K562 (cell line): ENCODE data around the gene DBNL. TPM values are rescaled to one million over a fixed set of nuclear protein-coding genes. Genes with fewer than 3 reads are reported as not detected.

ENCODE experiments used
- ATAC-seq: fragments of 200-7000 bp; cut with Tn5 transposase; 3 replicates; pipeline ENCODE4 v1.9.1; 2020; ENCODE audit warnings: moderate library complexity
- BruUV-seq: library from RNA; stranded (reverse); fragments of 400-500 nt; replicated peaks from 2 replicates; lab custom pipeline; 2021; lab: Mats Ljungman, UMichigan
- CTCF ChIA-PET: fragments of 300-600 bp; formaldehyde crosslinking; extraction: SDS; loops from one replicate; lab custom pipeline; 2021; ENCODE audit warnings: low intra/inter-chr PET ratio; lab: Yijun Ruan, JAX
- POLR2A ChIA-PET: fragments of 300-600, 350-650 bp; sonication (Branson Sonifier 250); formaldehyde crosslinking; extraction: SDS; loops from one replicate; lab custom pipeline; 2021; ENCODE audit warnings: antibody characterized with exemption, inconsistent platforms; lab: Yijun Ruan, JAX
- DNase-seq, 4 experiments: peaks; one replicate each; pipeline versions ENCODE4 v3.0.0 to v3.0.0-alpha.2; 2011 to 2018; ENCODE audit warnings: low spot score in 3 of 4, mixed read lengths in 3 of 4; ENCODE audit errors: extremely low read depth in 1 of 4
- FAIRE-seq: peaks from 2 replicates; lab custom pipeline; 2011; peaks lifted over from hg19 to GRCh38; lab: Jason Lieb, UNC
- H2AFZ ChIP-seq: 2 replicates; pipeline ENCODE4 v1.6.0; 2011; ENCODE audit warnings: low read depth, low read length, control low read depth, inconsistent platforms
- H3K27ac ChIP-seq: fragments of 200-600 bp; 3 replicates; pipeline ENCODE4 v1.8.0; 2011; ENCODE audit warnings: low read depth, mild to moderate bottlenecking, control low read depth, inconsistent platforms, low read length, moderate library complexity, mixed read lengths; ENCODE audit errors: extremely low read depth
- H3K27me3 ChIP-seq, 2 experiments: fragments of 300-600 bp in 1 of 2; 2 replicates in 1 of 2; 3 replicates in 1 of 2; pipeline versions ENCODE4 v1.6.0 to v1.8.0; 2011; ENCODE audit warnings: inconsistent platforms in 2 of 2, low read length in 2 of 2, mild to moderate bottlenecking in 1 of 2, mixed read lengths in 1 of 2, moderate library complexity in 1 of 2; ENCODE audit not compliant: control insufficient read depth in 2 of 2, insufficient read depth in 2 of 2
- H3K36me3 ChIP-seq: fragments of 300-600 bp; 3 replicates; pipeline ENCODE4 v1.8.0; 2011; ENCODE audit warnings: mild to moderate bottlenecking, low read length, inconsistent platforms; ENCODE audit not compliant: control insufficient read depth, insufficient read depth
- H3K4me1 ChIP-seq, 2 experiments: fragments of 200-600 bp in 1 of 2; replicated peaks in 1 of 2; 2 replicates in 1 of 2; 3 replicates in 1 of 2; pipeline versions ENCODE4 v1.5.1 to v1.8.0; 2011; ENCODE audit warnings: inconsistent platforms in 2 of 2, low read length in 2 of 2, mild to moderate bottlenecking in 1 of 2, mixed read lengths in 1 of 2, moderate library complexity in 1 of 2; ENCODE audit not compliant: control insufficient read depth in 2 of 2, insufficient read depth in 2 of 2
- H3K4me2 ChIP-seq: 2 replicates; pipeline ENCODE4 v1.6.1; 2011; ENCODE audit warnings: low read length, control low read depth, inconsistent platforms, mixed read lengths; ENCODE audit not compliant: insufficient read depth
- H3K4me3 ChIP-seq: fragments of 200-600 bp; sonication (generic), shearing (Covaris generic); 2 replicates; pipeline ENCODE4 v1.5.1; 2016; ENCODE audit warnings: control low read depth, inconsistent platforms
- H3K79me2 ChIP-seq: fragments of 200-600 bp; 3 replicates; pipeline ENCODE4 v1.8.0; 2011; ENCODE audit warnings: low read length, inconsistent platforms; ENCODE audit not compliant: control insufficient read depth, insufficient read depth
- H3K9ac ChIP-seq, 2 experiments: 2 replicates each; pipeline versions ENCODE4 v1.6.0 to v1.6.1; 2011; ENCODE audit warnings: low read depth in 2 of 2, low read length in 2 of 2, control low read depth in 1 of 2, inconsistent platforms in 1 of 2, mild to moderate bottlenecking in 1 of 2, mixed read lengths in 1 of 2; ENCODE audit not compliant: insufficient read depth in 1 of 2
- H3K9me1 ChIP-seq: one replicate; pipeline ENCODE4 v1.6.0; 2011; ENCODE audit warnings: inconsistent platforms, mild to moderate bottlenecking, low read length, moderate library complexity; ENCODE audit not compliant: control insufficient read depth, insufficient read depth
- H3K9me3 ChIP-seq: replicated peaks from 2 replicates; pipeline ENCODE4 v1.5.1; 2011; ENCODE audit warnings: low read depth, low read length, inconsistent platforms; ENCODE audit not compliant: control insufficient read depth, insufficient read depth
- H4K20me1 ChIP-seq: replicated peaks from 2 replicates; pipeline ENCODE4 v1.6.1; 2011; ENCODE audit warnings: low read length, inconsistent platforms, mixed read lengths; ENCODE audit not compliant: control insufficient read depth, insufficient read depth
- NFIC ChIP-seq: fragments of 450-650 bp; IDR thresholded peaks from 2 replicates; pipeline ENCODE4 v1.6.1; 2017; ENCODE audit warnings: mild to moderate bottlenecking, inconsistent platforms
- PHTF2 ChIP-seq: fragments of 250-450 bp; sonication (Bioruptor Pico); IDR thresholded peaks from 2 replicates; pipeline ENCODE4 v1.5.0; 2021; ENCODE audit warnings: mild to moderate bottlenecking
- ZNF3 ChIP-seq: fragments of 250-450 bp; sonication (Bioruptor Pico); IDR thresholded peaks from 2 replicates; pipeline ENCODE4 v1.5.0; 2021; ENCODE audit warnings: mild to moderate bottlenecking, moderate library complexity
- WGBS: fragments of 100-300 bp; shearing (Covaris generic); methylation state at CpG from one replicate; pipeline ENCODE4 v1.1.6; 2016; ENCODE audit warnings: low coverage, mixed read lengths; ENCODE audit not compliant: insufficient coverage; ENCODE audit errors: missing lambda C conversion rate; 5-methylcytosine and 5-hydroxymethylcytosine counted together
- in situ Hi-C: fragments of 300-500 bp; cut with MboI; formaldehyde crosslinking; loops from 4 replicates; pipeline ENCODE4 v1.15.0; 2018; ENCODE audit warnings: inconsistent platforms, mixed read lengths
- intact Hi-C: fragments of 100-400 bp; cut with micrococcal nuclease; formaldehyde crosslinking; loops from 2 replicates; pipeline ENCODE4 v1.14.2; 2022
- polyA plus RNA-seq, 8 experiments: library from polyadenylated mRNA; depleted of rRNA in 4 of 8; stranded (reverse) in 5 of 8; unstranded in 3 of 8; fragments of >200 nt; fragmentation: Nextera tagmentation in 2 of 8; fragmentation: Illumina TruSeq in 1 of 8; extraction: Ambion mirVana in 2 of 8; extraction: Trizol in 1 of 8; gene quantifications; 2 replicates each; pipeline versions ENCODE4 v1.2.1 to v1.2.3, GENCODE V29; 2011 to 2014; ENCODE audit warnings: inconsistent platforms in 1 of 8, missing spikeins in 1 of 8
- total RNA-seq, 7 experiments: library from RNA; depleted of rRNA in 6 of 7; stranded (reverse); fragments of >200 nt in 6 of 7; fragmentation: Illumina TruSeq in 2 of 7; extraction: Trizol in 2 of 7; gene quantifications; 2 replicates each; pipeline versions ENCODE4 v1.2.1 to v1.2.3, GENCODE V29; 2011 to 2021; ENCODE audit warnings: low replicate concordance in 1 of 7
- TF ChIP-seq, protein P1 (sequence below), 3 experiments: IDR thresholded peaks in 2 of 3; conservative IDR thresholded peaks in 1 of 3; 2 replicates each; pipeline ENCODE4 v1.5.1; 2011 to 2012; ENCODE audit warnings: low read length in 3 of 3, mild to moderate bottlenecking in 3 of 3, control low read depth in 2 of 3, improper control_type of control experiment in 1 of 3, inconsistent platforms in 1 of 3, low read depth in 1 of 3, mixed read lengths in 1 of 3, moderate library complexity in 1 of 3; ENCODE audit not compliant: insufficient read depth in 2 of 3
- TF ChIP-seq, protein P2 (sequence below), 2 experiments: IDR thresholded peaks; 2 replicates each; pipeline ENCODE4 v1.6.1; 2011; ENCODE audit warnings: borderline replicate concordance in 1 of 2, control low read depth in 1 of 2, low read depth in 1 of 2, low read length in 1 of 2, mild to moderate bottlenecking in 1 of 2, mixed read lengths in 1 of 2, moderate library complexity in 1 of 2; ENCODE audit not compliant: insufficient read depth in 1 of 2, insufficient read length in 1 of 2, poor library complexity in 1 of 2, severe bottlenecking in 1 of 2; ENCODE audit errors: extremely low read depth in 1 of 2
- TF ChIP-seq, protein P3 (sequence below): fragments of 200-800 bp; sonication (Bioruptor generic); IDR thresholded peaks from 2 replicates; pipeline ENCODE4 v1.6.1; 2017; ENCODE audit warnings: missing genetic modification characterization, missing compliant biosample characterization

Gene DBNL
- total and polyA plus RNA-seq, 9 of the 15 experiments (the other 6 are each of a cell fraction or from before 2014, with no cell fraction given) = 1.9 to 65.1 (median 38.9) TPM

DNA sequence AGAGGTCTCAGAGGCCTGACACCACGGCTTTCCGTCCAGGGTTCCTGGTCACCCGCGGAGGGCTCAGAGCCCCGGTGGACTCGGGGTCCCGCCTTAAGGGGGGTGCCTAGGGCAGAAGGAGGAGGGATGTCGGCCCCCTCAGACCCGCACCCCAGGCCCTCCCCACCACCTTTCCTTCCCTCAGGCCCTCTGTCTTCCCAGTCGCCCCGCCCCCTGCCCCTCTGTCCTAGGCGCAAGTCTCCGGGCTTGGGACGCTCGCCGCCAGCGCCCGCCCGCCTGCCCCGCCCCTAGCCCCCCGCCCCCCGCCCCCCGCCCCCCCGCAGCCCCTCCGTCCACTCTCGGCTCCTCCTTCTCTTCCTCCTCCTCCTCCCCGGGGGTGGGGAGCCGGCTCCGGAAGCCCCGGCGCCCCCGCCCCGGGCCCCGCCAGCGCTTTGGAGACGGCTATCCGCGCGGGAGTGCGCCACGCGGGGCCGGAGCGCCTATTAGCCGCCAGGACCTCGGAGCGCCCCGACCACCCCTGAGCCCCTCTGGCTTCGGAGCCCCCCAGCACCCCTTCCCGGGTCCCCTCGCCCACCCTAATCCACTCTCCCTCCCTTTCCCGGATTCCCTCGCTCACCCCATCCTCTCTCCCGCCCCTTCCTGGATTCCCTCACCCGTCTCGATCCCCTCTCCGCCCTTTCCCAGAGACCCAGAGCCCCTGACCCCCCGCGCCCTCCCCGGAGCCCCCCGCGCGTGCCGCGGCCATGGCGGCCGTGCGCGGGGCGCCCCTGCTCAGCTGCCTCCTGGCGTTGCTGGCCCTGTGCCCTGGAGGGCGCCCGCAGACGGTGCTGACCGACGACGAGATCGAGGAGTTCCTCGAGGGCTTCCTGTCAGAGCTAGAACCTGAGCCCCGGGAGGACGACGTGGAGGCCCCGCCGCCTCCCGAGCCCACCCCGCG lies 59.7 kb downstream of the DBNL start, which contains the start of gene AEBP1:
TSS of gene AEBP1 (plus strand) at position 423 of the 937 bp plus-strand sequence. CDS start at position 744, 321 bp downstream.
- peaks cover 17 to 39% of the 10 kb centered on the region in 2 experiments; a peak in 4 of 5 replicates for H3K27me3 ChIP-seq
- BruUV-seq = no TSS peak
- DNase-seq (peak in 2 of 4 experiments; percentile 65), FAIRE-seq (no peak), ATAC-seq (0 out of 3 replicates have a peak, but pooled peaks have one; percentile 13)
- H3K4me3 ChIP-seq = no peak within 1 kb of the TSS
- H3K79me2 ChIP-seq = no peaks in the 10 kb centered on the region
- POLR2A ChIA-PET = interaction anchor here (2.7 kb wide), 1 partner anchor 11 kb away, joined by 16 read pairs; no protein-coding TSS in a partner anchor
- no peak within 1 kb of the TSS for H3K27ac ChIP-seq
- peak within 1 kb of the TSS in 1 of 2 experiments; percentile 35; a peak in 1 of 4 replicates for H3K9ac ChIP-seq
- CTCF ChIA-PET = no interaction called here
- in situ Hi-C loops (no loop called here), intact Hi-C loops (no loop called here)
- H3K36me3 ChIP-seq = no peaks in the 10 kb centered on the region
- 8% methylated on average over 21 of the region's 87 CpGs for WGBS
- H4K20me1 ChIP-seq = 0 out of 2 replicates have a peak, but pooled peaks cover 7% of the 10 kb centered on the region
- H3K4me2 ChIP-seq = no peak within 1 kb of the TSS
- peaks cover 0 to 39% of the 10 kb centered on the region in 2 experiments; a peak in 4 of 5 replicates for H3K4me1 ChIP-seq
- no peak within 1 kb of the TSS for H2AFZ ChIP-seq
- H3K9me1 ChIP-seq = no peaks in the 10 kb centered on the region
- TF ChIP-seq PHTF2 (no peak), NFIC (peak; percentile 13; the same call in 1 of the 2 replicates), ZNF3 (CRISPR knock-in tag) (no peak)
- TF ChIP-seq, protein P1, sequence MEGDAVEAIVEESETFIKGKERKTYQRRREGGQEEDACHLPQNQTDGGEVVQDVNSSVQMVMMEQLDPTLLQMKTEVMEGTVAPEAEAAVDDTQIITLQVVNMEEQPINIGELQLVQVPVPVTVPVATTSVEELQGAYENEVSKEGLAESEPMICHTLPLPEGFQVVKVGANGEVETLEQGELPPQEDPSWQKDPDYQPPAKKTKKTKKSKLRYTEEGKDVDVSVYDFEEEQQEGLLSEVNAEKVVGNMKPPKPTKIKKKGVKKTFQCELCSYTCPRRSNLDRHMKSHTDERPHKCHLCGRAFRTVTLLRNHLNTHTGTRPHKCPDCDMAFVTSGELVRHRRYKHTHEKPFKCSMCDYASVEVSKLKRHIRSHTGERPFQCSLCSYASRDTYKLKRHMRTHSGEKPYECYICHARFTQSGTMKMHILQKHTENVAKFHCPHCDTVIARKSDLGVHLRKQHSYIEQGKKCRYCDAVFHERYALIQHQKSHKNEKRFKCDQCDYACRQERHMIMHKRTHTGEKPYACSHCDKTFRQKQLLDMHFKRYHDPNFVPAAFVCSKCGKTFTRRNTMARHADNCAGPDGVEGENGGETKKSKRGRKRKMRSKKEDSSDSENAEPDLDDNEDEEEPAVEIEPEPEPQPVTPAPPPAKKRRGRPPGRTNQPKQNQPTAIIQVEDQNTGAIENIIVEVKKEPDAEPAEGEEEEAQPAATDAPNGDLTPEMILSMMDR (IDR thresholded peaks at IDR 0.05 in 2 of 3, conservative IDR thresholded peaks at IDR 0.05 in 1 of 3; ENCODE audit: insufficient read depth in 2 of 3, low read depth in 1 of 3, low read length in 3 of 3) = 0 out of 6 replicates have a peak, but pooled peaks of 1 of the 3 experiments have one; percentile 8
- TF ChIP-seq, protein P2, sequence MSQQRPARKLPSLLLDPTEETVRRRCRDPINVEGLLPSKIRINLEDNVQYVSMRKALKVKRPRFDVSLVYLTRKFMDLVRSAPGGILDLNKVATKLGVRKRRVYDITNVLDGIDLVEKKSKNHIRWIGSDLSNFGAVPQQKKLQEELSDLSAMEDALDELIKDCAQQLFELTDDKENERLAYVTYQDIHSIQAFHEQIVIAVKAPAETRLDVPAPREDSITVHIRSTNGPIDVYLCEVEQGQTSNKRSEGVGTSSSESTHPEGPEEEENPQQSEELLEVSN (IDR thresholded peaks at IDR 0.05; ENCODE audit: borderline replicate concordance in 1 of 2, extremely low read depth in 1 of 2, insufficient read depth in 1 of 2, insufficient read length in 1 of 2, low read depth in 1 of 2, low read length in 1 of 2, poor library complexity in 1 of 2, severe bottlenecking in 1 of 2) = peak in 1 of 2 experiments; percentile 25
- TF ChIP-seq, protein P3, sequence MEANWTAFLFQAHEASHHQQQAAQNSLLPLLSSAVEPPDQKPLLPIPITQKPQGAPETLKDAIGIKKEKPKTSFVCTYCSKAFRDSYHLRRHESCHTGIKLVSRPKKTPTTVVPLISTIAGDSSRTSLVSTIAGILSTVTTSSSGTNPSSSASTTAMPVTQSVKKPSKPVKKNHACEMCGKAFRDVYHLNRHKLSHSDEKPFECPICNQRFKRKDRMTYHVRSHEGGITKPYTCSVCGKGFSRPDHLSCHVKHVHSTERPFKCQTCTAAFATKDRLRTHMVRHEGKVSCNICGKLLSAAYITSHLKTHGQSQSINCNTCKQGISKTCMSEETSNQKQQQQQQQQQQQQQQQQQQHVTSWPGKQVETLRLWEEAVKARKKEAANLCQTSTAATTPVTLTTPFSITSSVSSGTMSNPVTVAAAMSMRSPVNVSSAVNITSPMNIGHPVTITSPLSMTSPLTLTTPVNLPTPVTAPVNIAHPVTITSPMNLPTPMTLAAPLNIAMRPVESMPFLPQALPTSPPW (CRISPR knock-in tag) = 0 out of 2 replicates have a peak, but pooled peaks have one; percentile 15
- no peaks in the 10 kb centered on the region for H3K9me3 ChIP-seq
